Effector CD4-positive, alpha-beta T cell (primary cell): ENCODE measurements around the gene PDGFRB.
"Not testable (repeated sequence)": the region's sequence is repeated elsewhere in the genome, so short reads cannot be mapped to it uniquely, and the experiment has no call there.

Source experiments
- DNase-seq: peaks from one replicate; pipeline ENCODE4 v3.0.0-alpha.2; 2020

The PDGFRB gene

GRCh38 chr5:150112201-150113046, 43.2 kb downstream of the PDGFRB start:
- DNase-seq, result no peak

- DNase-seq, result no peak
These were observed 44.5 kb downstream of the PDGFRB start for GRCh38 chr5:150111122-150111521.

- DNase-seq, result no peak
These were observed 45.7 kb downstream of the PDGFRB start for GRCh38 chr5:150109921-150110320.

DNA sequence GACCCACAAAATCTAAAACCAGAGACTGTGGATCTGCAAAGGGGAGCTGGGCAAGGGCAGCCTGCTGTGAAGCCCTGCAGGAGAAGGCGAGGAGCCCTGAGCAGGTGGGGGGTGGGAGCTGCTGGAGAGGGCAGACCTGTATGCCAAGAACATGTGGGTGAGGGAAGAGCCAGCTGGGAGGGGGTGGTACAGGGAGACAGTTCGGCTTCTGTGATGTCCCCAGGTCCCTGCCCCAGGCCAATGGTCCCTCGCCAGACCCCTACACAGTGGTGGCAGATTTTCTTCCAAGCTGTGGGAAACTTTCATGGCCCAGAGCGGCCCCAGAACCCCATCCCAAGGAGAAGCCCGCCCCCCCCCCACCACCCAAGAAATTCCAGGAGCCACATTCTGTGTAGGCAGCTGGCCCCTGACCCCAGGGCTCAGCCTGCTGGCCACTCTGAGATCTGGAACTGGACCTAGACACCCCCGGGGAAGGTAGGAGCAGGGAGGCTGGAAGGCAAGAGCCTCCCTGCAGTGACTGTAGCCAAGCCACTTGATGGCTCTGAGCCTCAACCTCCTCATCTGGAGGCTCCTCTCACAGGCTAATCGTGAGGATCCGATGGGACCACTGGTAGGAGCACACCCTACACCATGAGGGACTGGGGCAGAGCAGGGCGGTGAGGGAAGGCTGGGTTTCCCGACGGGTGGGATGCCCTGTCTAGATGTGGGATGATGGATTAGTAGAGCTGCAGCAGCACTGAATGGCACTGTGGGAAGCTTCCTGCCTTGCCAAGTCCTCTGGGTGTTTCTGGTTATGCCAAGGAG, 46.7 kb downstream of the PDGFRB start:
- DNase-seq, result no peak

DNA sequence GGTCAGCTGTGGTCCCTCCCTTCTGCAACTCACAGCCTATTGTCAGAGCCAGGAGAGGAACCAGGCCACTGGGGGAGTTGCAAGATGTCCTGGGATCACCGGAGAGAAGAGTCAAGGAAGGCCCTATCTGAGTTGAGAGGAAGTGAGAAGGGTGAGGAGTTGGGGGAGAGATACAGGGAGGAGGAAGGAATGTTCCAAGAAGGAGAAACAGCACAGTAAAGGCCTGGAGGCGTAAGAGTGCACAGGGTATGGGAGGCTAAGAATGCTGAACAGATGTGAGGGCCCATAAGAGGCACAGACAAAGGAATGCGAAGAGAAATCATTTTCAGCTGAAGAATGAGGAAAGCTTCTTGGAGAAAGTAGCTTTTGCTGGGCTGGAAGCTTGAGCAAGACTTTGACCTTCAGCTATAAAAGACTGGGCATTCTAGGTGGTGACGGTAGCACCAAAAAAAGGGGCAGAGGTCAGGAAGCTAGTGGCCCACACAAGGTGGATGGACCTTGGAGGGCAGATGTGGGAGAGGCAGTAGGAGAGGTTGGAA, 47.7 kb downstream of the PDGFRB start:
- no peak for DNase-seq

GRCh38 chr5:150106674-150107426, 48.8 kb downstream of the PDGFRB start:
- DNase-seq, result no peak

DNA sequence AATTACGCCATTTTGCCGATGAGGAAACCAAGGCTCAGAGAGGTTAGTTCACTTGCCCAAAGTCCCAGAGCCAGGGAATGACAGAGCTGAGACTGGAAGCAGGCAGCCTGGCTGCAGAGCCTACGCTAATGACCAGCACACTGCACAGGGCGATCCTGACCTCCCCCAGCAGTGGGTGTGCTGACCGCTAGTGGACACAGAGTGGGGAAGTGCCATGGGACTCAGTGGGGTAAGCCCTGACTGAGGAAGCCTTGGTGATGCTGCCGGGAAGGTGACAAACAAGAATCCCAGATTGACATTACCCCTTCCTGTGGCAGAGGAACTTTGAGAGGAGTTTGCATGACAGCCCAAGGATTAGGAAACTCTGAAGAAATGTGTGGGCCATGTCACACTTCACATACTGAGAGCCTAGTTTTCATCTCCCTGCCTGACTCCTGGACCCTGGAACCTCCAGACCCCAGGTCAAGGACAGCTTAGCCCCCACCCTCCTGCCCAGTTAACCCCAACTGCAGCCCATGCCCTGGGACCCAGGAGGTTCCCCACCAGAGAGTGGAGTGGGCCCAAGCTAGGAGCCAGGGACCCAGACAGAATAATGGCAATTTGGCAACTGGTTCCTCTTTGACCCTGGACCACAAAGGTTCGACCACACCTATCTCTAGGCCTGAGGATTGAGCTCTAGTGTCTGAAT, 49.6 kb downstream of the PDGFRB start:
- DNase-seq, result no peak

DNA sequence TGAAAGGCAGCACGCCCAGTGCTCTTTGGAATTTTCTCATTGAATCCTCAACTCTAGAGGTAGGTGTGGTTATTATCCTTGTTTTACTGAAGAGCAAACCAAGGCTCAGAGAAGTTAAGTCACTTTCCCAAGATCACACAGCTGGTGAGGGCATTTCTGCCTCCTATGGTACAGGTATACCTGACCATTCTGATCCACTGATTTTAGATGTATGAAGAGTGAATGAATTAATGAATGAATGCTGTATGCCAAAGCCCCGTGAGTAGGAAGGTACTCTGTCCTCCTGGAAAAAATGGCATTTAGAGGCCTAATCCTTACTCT, 51.1 kb downstream of the PDGFRB start:
- no peak for DNase-seq

DNA sequence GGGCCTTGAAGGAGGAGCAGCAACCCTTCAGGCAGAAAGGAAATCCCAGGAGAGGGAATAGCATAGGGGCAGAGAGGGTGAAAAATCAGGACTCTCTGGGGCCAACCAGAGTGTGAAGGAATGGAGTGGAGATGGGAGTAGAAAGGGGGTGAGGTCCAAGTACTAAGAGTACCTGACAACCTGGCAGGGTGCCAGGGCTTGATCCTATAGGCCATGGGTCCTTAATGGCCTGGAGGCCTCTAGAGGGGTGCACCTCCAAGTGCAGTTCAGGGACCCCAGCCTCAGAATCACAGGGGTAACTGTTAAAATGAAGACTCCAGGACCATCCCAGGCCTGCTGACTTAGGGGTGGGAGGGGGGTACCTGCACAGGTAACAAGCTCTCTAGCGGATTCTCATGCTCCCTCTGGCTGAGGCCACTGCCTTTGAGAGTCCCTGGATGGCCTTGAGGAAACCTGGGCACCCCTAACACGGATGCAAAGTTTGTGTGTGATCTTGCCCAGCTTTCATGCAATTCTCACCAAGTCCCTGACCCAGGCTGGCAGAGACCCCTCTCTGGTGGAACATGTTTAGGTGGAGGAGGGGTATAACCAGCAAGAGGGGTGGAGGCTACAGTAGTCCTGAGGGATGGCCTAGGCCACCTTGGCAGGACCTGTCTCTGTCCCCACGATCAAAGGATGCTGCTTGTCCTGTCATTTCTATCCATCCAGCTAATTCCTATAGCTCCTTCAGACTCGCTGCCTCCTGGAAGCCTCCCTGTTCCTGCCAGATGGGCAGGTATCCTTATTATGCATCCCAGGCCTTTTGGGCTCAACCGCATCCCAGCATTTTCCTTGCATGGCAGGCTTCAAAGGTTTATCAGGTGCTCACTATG, 51.7 kb downstream of the PDGFRB start:
- no peak for DNase-seq

DNA sequence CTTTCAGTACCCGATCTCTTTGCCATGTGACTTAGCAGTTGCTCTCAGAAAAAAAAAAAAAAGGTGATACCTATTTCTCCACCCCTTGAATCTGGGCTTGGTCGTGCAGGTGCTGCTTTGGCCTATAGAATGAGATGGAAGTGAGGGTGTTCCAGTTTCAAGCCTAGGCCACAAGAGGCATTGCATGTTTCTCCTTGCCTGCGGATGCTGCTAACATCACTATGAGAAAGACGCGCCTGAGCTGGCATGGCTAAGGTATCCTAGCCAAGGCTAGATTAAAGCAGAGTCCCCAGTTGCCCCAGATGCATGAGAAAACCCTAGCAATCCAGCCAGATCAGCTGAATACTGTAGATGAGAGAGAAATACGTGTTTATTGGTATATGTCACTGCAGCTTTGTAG, 54.6 kb downstream of the PDGFRB start:
- no peak for DNase-seq

GRCh38 chr5:150097152-150097551, 58.5 kb downstream of the PDGFRB start:
- DNase-seq, result no peak

- no peak for DNase-seq
These were observed 63.4 kb downstream of the PDGFRB start for GRCh38 chr5:150092159-150092787.

DNA sequence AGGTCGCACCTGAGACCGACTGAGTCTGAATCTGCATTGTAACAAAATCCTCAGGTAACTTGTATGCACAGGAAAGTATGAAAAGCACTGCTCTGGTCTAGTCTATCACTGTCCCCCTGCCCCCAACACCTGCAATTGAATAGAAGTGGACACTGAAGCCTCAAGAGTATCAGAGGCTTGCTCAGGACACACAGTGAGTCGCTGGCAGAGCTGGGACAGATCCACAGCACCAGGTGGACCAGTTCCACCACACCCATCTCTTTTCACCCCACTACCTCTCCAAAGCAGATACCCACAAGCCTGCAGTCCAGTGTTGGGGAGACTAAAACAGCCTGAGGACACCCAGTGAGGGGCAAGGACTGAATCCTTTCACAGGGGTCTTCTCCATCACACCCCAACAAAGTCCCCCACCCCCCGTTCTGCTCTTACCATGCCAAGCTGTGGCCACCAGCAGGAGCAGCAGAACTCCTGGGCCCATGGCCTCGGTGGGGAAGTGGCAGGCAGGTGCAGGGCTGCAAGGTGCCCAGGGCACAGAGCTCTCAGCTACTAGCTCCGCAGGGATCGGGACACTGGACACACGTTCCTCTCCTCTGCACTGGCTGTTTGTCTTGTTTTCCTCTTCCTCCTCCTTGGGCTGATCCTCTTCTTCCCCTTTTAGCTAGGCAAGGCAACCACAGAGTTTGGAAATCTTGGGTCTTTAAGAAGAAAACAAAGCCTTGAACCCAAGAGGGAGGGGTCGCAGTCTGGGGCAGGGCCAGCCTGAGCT, 69.5 kb downstream of the PDGFRB start, which contains the start of gene CSF1R:
Gene CSF1R (minus strand): TSS at position 605 of the 766 bp plus-strand sequence. CDS start 127 bp downstream, at position 478.
- no peak for DNase-seq

DNA sequence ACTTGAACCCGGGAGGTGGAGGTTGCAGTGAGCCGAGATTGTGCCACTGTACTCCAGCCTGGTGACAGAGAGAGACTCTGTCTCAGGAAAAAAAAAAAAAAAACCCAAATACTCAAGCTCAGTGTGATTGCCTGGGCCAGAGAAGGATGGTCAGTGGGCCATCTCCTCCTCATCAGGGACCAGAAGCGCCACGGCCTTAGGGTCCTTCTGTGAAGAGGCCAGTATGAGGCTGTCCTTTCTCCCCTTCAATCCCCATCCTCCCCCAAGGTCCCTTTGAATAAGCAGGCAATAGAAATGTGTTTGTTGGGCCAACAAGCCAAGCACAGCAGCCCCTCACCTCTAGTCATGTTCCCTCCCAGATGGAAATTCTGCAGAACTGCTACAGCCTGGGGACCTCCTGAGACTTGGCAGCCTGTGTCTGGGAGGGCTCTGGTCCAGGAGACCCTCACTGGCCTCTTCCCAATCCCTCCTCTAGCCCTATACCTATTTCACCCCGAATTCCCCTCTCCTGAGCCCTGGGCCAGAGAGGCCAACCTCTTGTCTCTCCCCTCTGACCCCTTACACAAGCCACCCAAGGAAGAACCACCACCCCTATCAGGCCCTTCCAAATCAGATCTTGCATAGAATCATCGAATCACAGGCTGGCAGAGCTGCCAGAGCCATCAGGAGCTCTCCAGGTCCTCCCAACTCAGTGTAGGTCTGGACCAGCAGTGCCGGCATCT, 70.3 kb downstream of the PDGFRB start:
- DNase-seq, result no peak

DNA sequence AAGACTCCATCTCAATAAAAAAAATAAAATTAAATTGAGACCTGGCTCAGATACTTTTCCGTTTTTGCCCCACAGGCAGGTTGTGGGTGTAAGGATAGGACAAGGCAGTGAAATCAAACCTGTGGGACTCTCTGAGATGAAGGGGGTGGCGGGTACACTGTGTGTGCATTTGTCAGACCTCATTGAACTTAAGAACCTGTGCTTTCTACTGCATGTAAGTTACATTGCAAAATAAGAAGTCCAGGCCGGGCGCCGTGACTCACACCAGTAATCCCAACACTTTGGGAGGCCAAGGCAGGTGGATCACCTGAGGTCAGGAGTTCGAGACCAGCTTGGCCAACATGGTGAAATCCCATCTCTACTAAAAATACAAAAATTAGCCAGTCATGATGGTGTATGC, 70.9 kb downstream of the PDGFRB start:
- DNase-seq, result not testable (repeated sequence)

GRCh38 chr5:150082889-150083288, 72.8 kb downstream of the PDGFRB start:
- no peak for DNase-seq

- no peak for DNase-seq
These were observed 73.3 kb downstream of the PDGFRB start for GRCh38 chr5:150082374-150082773.

- DNase-seq, result no peak
These were observed 73.9 kb downstream of the PDGFRB start for GRCh38 chr5:150081541-150082283.
